DMS153 (cell line): ENCODE measurements around the gene ZFYVE9.

Source experiments
- DNase-seq: peaks from one replicate; lab custom pipeline; 2025; lab: John Stamatoyannopoulos, UW

The ZFYVE9 gene

GRCh38 chr1:52337439-52337838, 195.6 kb downstream of the ZFYVE9 start:
- no peak for DNase-seq

- DNase-seq: no peak
Measured at GRCh38 chr1:52341655-52342260, 199.9 kb downstream of the ZFYVE9 start.

GRCh38 chr1:52343979-52344378, 202.1 kb downstream of the ZFYVE9 start:
- DNase-seq: no peak

GRCh38 chr1:52345252-52345651, 203.4 kb downstream of the ZFYVE9 start:
- DNase-seq: no peak

- no peak for DNase-seq
Measured at GRCh38 chr1:52346653-52347052, 204.8 kb downstream of the ZFYVE9 start.

GRCh38 chr1:52348704-52349300, 206.9 kb downstream of the ZFYVE9 start:
- no peak for DNase-seq

- DNase-seq: no peak
Measured at GRCh38 chr1:52352690-52353089, 210.8 kb downstream of the ZFYVE9 start.

- DNase-seq: no peak
Measured at GRCh38 chr1:52355436-52355835, 213.5 kb downstream of the ZFYVE9 start.

GRCh38 chr1:52355847-52356505, 214.1 kb downstream of the ZFYVE9 start:
- DNase-seq: no peak

- no peak for DNase-seq
Measured at GRCh38 chr1:52356818-52357355, 215.0 kb downstream of the ZFYVE9 start.

GRCh38 chr1:52357397-52357796, 215.5 kb downstream of the ZFYVE9 start:
- no peak for DNase-seq

- no peak for DNase-seq
Measured at GRCh38 chr1:52358851-52359497, 217.1 kb downstream of the ZFYVE9 start.

- DNase-seq: no peak
Measured at GRCh38 chr1:52359676-52360594, 218.0 kb downstream of the ZFYVE9 start.

GRCh38 chr1:52360595-52360968, 218.7 kb downstream of the ZFYVE9 start:
- no peak for DNase-seq

- DNase-seq: no peak
Measured at GRCh38 chr1:52364235-52364839, 222.4 kb downstream of the ZFYVE9 start.

GRCh38 chr1:52365071-52365745, 223.3 kb downstream of the ZFYVE9 start:
- DNase-seq: no peak

GRCh38 chr1:52365746-52366516, 224.0 kb downstream of the ZFYVE9 start, which contains the start of gene CC2D1B:
CC2D1B (minus strand) TSS chr1:52366205; CDS start chr1:52364620, 1,585 bp downstream.
- peak; percentile 98 for DNase-seq

- DNase-seq: no peak
Measured at GRCh38 chr1:52366517-52366827, 224.6 kb downstream of the ZFYVE9 start.

- DNase-seq: no peak
Measured at GRCh38 chr1:52367272-52367671, 225.4 kb downstream of the ZFYVE9 start.
